GM21737 (cell line): ENCODE data around the gene NRP1.

ENCODE experiments used
- ATAC-seq: cut with Tn5 transposase; IDR thresholded peaks from one replicate; pipeline ENCODE4 v1.9.1; 2021; ENCODE audit warnings: mild to moderate bottlenecking, moderate library complexity; ENCODE audit not compliant: unreplicated experiment

NRP1 gene

GRCh38 chr10:33293531-33294170 is 40.8 kb downstream of the NRP1 start:
- ATAC-seq, result no peak

GRCh38 chr10:33293076-33293475 is 41.4 kb downstream of the NRP1 start:
- no peak for ATAC-seq

GRCh38 chr10:33291053-33291592 is 43.3 kb downstream of the NRP1 start:
- ATAC-seq, result no peak

- ATAC-seq, result no peak
Measured at GRCh38 chr10:33290321-33291052, 44.0 kb downstream of the NRP1 start.

- no peak for ATAC-seq
Measured at GRCh38 chr10:33289776-33290175, 44.7 kb downstream of the NRP1 start.

GRCh38 chr10:33288127-33288526 is 46.3 kb downstream of the NRP1 start:
- no peak for ATAC-seq

GRCh38 chr10:33287112-33287511 is 47.4 kb downstream of the NRP1 start:
- ATAC-seq, result no peak

GRCh38 chr10:33286157-33286934 is 48.1 kb downstream of the NRP1 start:
- no peak for ATAC-seq

GRCh38 chr10:33284945-33285344 is 49.5 kb downstream of the NRP1 start:
- no peak for ATAC-seq

GRCh38 chr10:33279811-33280602 is 54.5 kb downstream of the NRP1 start:
- ATAC-seq, result no peak

- no peak for ATAC-seq
Measured at GRCh38 chr10:33279276-33279675, 55.2 kb downstream of the NRP1 start.

GRCh38 chr10:33278198-33278597 is 56.3 kb downstream of the NRP1 start:
- no peak for ATAC-seq

- ATAC-seq, result no peak
Measured at GRCh38 chr10:33277135-33277536, 57.3 kb downstream of the NRP1 start.

GRCh38 chr10:33276282-33276923 is 58.1 kb downstream of the NRP1 start:
- no peak for ATAC-seq

GRCh38 chr10:33274096-33274785 is 60.2 kb downstream of the NRP1 start:
- ATAC-seq, result no peak

GRCh38 chr10:33273295-33274002 is 61.0 kb downstream of the NRP1 start:
- no peak for ATAC-seq

- no peak for ATAC-seq
Measured at GRCh38 chr10:33272635-33273034, 61.8 kb downstream of the NRP1 start.

- ATAC-seq, result no peak
Measured at GRCh38 chr10:33271969-33272583, 62.4 kb downstream of the NRP1 start.

- no peak for ATAC-seq
Measured at GRCh38 chr10:33270971-33271370, 63.5 kb downstream of the NRP1 start.
